C4-2B (cell line): ENCODE results near the gene RUFY1.

Source experiments
- CTCF ChIP-seq: fragments of 450-650 bp; conservative IDR thresholded peaks from 2 replicates; pipeline ENCODE4 v1.5.1; 2017; ENCODE audit warnings: mild to moderate bottlenecking
- ZFX ChIP-seq: fragments of 450-650 bp; IDR thresholded peaks from 2 replicates; pipeline ENCODE4 v1.6.1; 2017

GRCh38 chr5:179615203-179615602 is 64.8 kb downstream of the RUFY1 start:
- TF ChIP-seq CTCF (no peak), ZFX (no peak)
